NCI-H1436 (cell line): ENCODE data around the gene DLGAP4.

Experiments
- DNase-seq: peaks from one replicate; lab custom pipeline; 2025; lab: John Stamatoyannopoulos, UW

The DLGAP4 gene

GRCh38 chr20:36404435-36404978 is 98.4 kb downstream of the DLGAP4 start:
- no peak for DNase-seq

- no peak for DNase-seq
These were observed 99.1 kb downstream of the DLGAP4 start for GRCh38 chr20:36405255-36405654.

GRCh38 chr20:36407199-36407733 is 101.1 kb downstream of the DLGAP4 start:
- no peak for DNase-seq

GRCh38 chr20:36408219-36408618 is 102.1 kb downstream of the DLGAP4 start:
- no peak for DNase-seq

GRCh38 chr20:36411861-36412454 is 105.8 kb downstream of the DLGAP4 start:
- no peak for DNase-seq

GRCh38 chr20:36415475-36416002 is 109.4 kb downstream of the DLGAP4 start:
- DNase-seq = no peak

- no peak for DNase-seq
These were observed 112.6 kb downstream of the DLGAP4 start for GRCh38 chr20:36418711-36419110.

- DNase-seq = no peak
These were observed 115.5 kb downstream of the DLGAP4 start for GRCh38 chr20:36421641-36422040.

- no peak for DNase-seq
These were observed 118.2 kb downstream of the DLGAP4 start for GRCh38 chr20:36424314-36424713.

GRCh38 chr20:36425166-36425565 is 119.0 kb downstream of the DLGAP4 start:
- DNase-seq = no peak

GRCh38 chr20:36431604-36432003 is 125.5 kb downstream of the DLGAP4 start:
- DNase-seq = no peak

GRCh38 chr20:36432096-36432495 is 126.0 kb downstream of the DLGAP4 start:
- DNase-seq = no peak

GRCh38 chr20:36434383-36434782 is 128.2 kb downstream of the DLGAP4 start:
- DNase-seq = no peak

- no peak for DNase-seq
These were observed 129.0 kb downstream of the DLGAP4 start for GRCh38 chr20:36435124-36435523.

- DNase-seq = no peak
These were observed 129.7 kb downstream of the DLGAP4 start for GRCh38 chr20:36435592-36436541.

GRCh38 chr20:36439040-36439730 is 133.0 kb downstream of the DLGAP4 start:
- DNase-seq = peak; percentile 39

GRCh38 chr20:36439731-36440072 is 133.6 kb downstream of the DLGAP4 start:
- no peak for DNase-seq

- DNase-seq = no peak
These were observed 134.4 kb downstream of the DLGAP4 start for GRCh38 chr20:36440370-36441026.

- DNase-seq = no peak
These were observed 134.9 kb downstream of the DLGAP4 start for GRCh38 chr20:36441027-36441414.

- DNase-seq = no peak
These were observed 135.3 kb downstream of the DLGAP4 start for GRCh38 chr20:36441416-36441815.

- no peak for DNase-seq
These were observed 139.7 kb downstream of the DLGAP4 start for GRCh38 chr20:36445847-36446246.

GRCh38 chr20:36446557-36446956 is 140.4 kb downstream of the DLGAP4 start:
- DNase-seq = no peak
